Measurements from ENCODE around the gene ARHGAP26. TPM values are rescaled to one million over a fixed set of nuclear protein-coding genes. Genes with fewer than 3 reads are reported as not detected.

ARHGAP26 gene
- total RNA-seq, 1 donor from 2014 or later, result 8.9 TPM

DNA sequence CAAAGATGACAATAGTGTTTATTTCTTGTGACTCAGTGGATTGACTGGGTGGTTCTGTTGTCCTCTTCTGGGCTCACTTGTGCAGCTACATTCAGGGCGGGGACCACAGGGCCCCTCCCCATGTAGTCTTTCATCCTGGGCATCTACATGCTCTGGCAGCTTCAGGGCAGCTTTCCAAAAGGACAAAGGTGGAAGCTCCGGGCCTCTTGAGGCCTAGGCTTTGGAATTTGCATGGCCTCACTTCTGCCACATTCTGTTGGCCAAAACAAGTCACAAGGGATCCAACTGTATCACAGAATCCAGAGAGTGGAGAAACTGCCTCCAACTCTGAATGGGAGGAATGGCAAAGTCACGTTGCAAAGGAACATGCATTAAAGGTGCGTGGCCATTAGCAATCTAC lies 64.3 kb downstream of the ARHGAP26 start:
- no peaks in the 10 kb centered on the region for H3K27me3 Mint-ChIP-seq (ENCODE audit: low read depth)
- no peak overlapping the region for H3K4me3 Mint-ChIP-seq
- no peaks in the 10 kb centered on the region for H3K9me3 Mint-ChIP-seq

DNA sequence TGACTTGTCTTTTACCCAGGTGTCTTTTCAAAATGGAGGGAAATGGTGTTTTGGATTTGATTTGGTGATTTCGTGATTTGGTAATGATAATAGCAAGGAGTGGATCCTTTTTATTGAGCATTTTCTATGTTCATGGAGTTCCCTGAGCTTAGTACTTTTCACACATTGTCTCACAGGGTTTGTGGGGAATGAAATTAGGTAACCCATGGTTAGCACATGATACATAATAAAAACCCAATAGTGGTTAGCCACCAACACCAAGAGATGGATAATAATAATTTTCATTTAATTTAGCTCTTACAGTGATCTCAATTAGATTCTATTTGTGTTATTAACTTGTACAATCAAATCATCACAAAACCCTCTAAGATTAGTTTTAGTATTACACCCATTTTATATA lies 65.4 kb downstream of the ARHGAP26 start:
- H3K4me3 Mint-ChIP-seq, result no peak overlapping the region
- no peaks in the 10 kb centered on the region for H3K27me3 Mint-ChIP-seq (ENCODE audit: low read depth)
- H3K9me3 Mint-ChIP-seq, result no peaks in the 10 kb centered on the region
- TF ChIP-seq, protein P1, sequence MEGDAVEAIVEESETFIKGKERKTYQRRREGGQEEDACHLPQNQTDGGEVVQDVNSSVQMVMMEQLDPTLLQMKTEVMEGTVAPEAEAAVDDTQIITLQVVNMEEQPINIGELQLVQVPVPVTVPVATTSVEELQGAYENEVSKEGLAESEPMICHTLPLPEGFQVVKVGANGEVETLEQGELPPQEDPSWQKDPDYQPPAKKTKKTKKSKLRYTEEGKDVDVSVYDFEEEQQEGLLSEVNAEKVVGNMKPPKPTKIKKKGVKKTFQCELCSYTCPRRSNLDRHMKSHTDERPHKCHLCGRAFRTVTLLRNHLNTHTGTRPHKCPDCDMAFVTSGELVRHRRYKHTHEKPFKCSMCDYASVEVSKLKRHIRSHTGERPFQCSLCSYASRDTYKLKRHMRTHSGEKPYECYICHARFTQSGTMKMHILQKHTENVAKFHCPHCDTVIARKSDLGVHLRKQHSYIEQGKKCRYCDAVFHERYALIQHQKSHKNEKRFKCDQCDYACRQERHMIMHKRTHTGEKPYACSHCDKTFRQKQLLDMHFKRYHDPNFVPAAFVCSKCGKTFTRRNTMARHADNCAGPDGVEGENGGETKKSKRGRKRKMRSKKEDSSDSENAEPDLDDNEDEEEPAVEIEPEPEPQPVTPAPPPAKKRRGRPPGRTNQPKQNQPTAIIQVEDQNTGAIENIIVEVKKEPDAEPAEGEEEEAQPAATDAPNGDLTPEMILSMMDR (IDR thresholded peaks at IDR 0.05; ENCODE audit: unreplicated experiment), result no peak
- H3K4me1 Mint-ChIP-seq, result peaks cover 13% of the 10 kb centered on the region
- no peaks in the 10 kb centered on the region for H3K36me3 Mint-ChIP-seq
- H3K27ac Mint-ChIP-seq, result no peak overlapping the region
- no peak for DNase-seq (ENCODE audit: low spot score in 2 of 2, unreplicated experiment in 2 of 2)

More for the DNA sequence above, 64.3 kb downstream of the ARHGAP26 start:
- DNase-seq (ENCODE audit: low spot score in 2 of 2, unreplicated experiment in 2 of 2), result no peak
- peaks cover 22% of the 10 kb centered on the region for H3K4me1 Mint-ChIP-seq
- TF ChIP-seq, protein P1 (IDR thresholded peaks at IDR 0.05; ENCODE audit: unreplicated experiment), result no peak
- H3K36me3 Mint-ChIP-seq, result no peaks in the 10 kb centered on the region
- no peak overlapping the region for H3K27ac Mint-ChIP-seq

DNA sequence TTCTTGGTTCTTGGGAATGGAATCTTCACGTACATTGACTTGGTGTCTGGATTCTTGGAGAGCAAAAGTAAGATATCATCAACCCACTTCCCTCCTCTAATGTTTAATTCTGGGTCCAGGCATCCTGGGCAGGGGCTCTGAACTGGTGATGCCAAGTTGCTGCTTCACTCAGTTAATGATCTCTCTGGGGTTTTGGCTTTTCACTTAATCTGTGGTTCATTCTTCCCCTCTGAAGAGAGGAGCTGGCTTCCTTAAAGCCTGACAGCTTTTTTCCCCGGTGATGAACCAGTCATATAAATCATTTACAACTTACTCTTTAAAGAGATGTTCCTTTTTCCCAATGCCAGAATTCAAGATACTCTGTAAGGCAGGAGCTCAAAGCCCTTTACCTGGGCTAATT lies 65.9 kb downstream of the ARHGAP26 start:
- no peaks in the 10 kb centered on the region for H3K36me3 Mint-ChIP-seq
- DNase-seq (ENCODE audit: low spot score in 2 of 2, unreplicated experiment in 2 of 2), result no peak
- TF ChIP-seq, protein P1 (IDR thresholded peaks at IDR 0.05; ENCODE audit: unreplicated experiment), result no peak
- no peaks in the 10 kb centered on the region for H3K9me3 Mint-ChIP-seq
- H3K27me3 Mint-ChIP-seq (ENCODE audit: low read depth), result no peaks in the 10 kb centered on the region
- no peak overlapping the region for H3K4me3 Mint-ChIP-seq
- peaks cover 8% of the 10 kb centered on the region for H3K4me1 Mint-ChIP-seq
- H3K27ac Mint-ChIP-seq, result no peak overlapping the region

DNA sequence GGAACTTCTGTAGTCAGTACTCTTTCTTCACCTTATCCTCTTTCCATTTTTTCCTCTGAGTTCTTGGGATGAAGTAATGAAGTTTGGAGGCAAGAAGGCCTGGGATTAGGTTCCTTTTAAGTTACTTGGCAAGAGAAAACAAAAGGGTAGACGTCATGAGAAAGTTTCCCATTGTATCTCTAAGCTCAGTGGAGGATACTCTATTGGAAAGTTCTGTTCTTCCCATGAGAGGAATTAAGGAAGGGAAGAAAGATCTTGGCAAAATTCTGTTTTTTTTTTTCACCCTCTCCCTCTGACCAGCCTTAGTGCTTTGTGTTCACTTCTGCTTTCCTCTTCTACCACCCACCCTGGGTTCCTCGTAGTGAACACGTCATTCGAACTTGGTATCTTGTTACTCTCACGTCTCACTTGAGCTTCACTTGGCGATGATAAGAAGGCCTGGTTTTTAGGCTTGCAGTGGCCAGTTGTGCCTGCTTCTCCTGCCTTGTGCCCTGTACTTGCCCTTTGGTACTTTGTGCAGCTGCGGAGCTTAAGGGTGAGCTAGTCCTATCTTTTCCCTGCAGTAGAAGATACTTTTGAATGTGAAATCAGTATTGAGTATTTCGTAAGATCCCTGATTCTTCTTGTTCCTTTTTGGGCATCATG lies 67.0 kb downstream of the ARHGAP26 start:
- TF ChIP-seq, protein P1 (IDR thresholded peaks at IDR 0.05; ENCODE audit: unreplicated experiment), result no peak
- Mint-ChIP-seq H3K4me1 (peaks cover 2% of the 10 kb centered on the region), H3K27ac (no peak overlapping the region), H3K36me3 (no peaks in the 10 kb centered on the region), H3K4me3 (no peak overlapping the region), H3K27me3 (ENCODE audit: low read depth) (peaks cover 4% of the 10 kb centered on the region), H3K9me3 (no peaks in the 10 kb centered on the region)
- DNase-seq (ENCODE audit: low spot score in 2 of 2, unreplicated experiment in 2 of 2), result no peak

DNA sequence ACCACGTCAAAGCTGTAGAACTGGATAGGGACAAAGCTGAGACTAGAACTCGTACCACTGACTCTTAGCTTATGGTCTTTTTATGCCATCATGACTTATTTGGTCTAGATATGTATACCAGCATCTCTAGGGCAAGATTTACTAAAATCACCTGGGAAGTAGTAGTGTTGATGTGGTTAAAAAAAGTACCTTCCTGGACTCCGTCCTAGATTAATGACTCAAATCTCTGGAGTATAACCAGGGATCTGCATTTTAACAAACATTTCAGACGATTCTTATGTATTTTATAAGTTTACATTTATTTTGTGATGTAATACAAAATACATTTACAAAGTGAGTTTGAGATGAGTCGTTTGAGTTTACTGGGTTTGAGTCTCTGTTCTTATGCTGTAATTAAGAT lies 68.7 kb downstream of the ARHGAP26 start:
- H3K4me1 Mint-ChIP-seq, result no peaks in the 10 kb centered on the region

More for the DNA sequence above, 68.7 kb downstream of the ARHGAP26 start:
- H3K9me3 Mint-ChIP-seq, result no peaks in the 10 kb centered on the region
- DNase-seq (ENCODE audit: low spot score in 2 of 2, unreplicated experiment in 2 of 2), result no peak
- TF ChIP-seq, protein P1 (IDR thresholded peaks at IDR 0.05; ENCODE audit: unreplicated experiment), result no peak
- H3K27ac Mint-ChIP-seq, result no peak overlapping the region
- H3K36me3 Mint-ChIP-seq, result no peaks in the 10 kb centered on the region
- H3K27me3 Mint-ChIP-seq (ENCODE audit: low read depth), result peaks cover 4% of the 10 kb centered on the region
- no peak overlapping the region for H3K4me3 Mint-ChIP-seq

All from mesothelial cell of epicardium (in vitro differentiated cells).